GM18526 (cell line): Measurements from ENCODE around the gene XIRP1.

Source experiments
- POLR2A ChIP-seq: IDR thresholded peaks from 3 replicates; pipeline ENCODE4 v1.6.1; 2011; ENCODE audit not compliant: insufficient read length; ENCODE audit errors: extremely low read depth

The XIRP1 gene

DNA sequence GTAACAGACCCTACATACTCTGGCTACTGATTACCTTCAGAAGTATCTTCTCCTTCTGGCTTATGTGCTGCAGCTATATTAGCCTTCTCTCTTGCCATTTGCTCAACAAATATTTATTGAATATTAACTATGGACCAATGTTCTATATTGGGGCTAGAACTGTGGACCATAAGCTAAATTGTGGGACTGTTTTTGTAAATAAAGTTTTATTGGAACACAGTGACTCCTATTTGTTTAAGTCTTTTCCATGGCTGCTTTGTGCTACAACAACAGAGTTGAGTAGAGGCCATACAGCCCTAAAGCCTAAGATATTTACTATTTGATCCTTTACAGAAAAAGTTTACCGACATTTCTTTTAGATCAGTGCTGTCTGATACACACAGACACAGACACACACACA is 20.3 kb upstream of the XIRP1 start:
- TF ChIP-seq POLR2A = no peak

- no peak for TF ChIP-seq POLR2A
These were observed 19.1 kb upstream of the XIRP1 start for GRCh38 chr3:39211332-39212130.

DNA sequence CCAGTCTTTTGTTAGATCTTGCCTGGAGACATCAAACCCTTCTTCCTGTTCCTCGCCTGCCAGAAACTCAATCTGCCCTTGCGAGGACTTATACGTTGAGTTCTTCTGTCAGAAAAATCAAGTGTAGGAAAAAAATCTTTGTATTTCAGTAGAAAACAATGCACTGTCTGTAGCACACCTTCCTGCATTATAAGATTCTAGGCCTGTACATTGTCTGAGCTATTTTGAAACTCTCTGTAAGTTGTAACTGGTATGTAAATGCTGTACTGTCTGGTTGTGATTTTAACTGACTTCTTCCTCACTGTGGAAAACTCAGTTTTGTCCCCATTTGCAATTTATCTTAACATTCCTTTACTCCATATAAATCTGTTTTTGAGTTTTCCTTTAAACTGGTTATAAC is 17.7 kb upstream of the XIRP1 start:
- TF ChIP-seq POLR2A = no peak

DNA sequence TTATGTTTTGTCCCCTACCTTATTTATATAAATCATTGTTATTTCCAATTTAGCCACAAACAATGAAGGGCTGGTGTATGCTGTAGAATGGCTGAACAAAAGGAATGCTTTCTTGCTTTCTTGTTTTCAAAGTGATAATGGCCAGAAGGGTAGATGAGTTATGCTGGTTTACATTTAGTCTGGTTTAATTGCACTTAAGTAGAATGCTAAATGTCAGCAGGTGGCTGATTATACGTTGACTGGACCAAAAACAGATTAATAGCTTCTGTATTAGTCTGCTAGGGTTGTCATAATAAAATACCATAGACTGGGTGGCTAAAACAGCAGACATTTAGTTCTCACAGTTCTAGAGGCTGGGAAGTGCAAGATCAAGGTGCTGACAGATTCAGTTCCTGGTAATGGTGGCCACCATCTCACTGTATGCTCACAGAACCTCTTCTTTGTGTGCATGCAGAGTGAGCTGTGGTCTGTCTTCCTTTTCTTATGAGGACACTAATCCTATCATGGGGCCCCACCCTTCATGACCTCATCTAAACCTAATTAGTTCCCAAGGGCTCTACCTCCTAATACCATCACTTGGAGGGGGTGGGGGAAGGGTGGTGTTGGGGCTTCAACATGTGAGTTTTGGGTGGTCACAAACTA is 17.1 kb upstream of the XIRP1 start:
- TF ChIP-seq POLR2A = no peak

DNA sequence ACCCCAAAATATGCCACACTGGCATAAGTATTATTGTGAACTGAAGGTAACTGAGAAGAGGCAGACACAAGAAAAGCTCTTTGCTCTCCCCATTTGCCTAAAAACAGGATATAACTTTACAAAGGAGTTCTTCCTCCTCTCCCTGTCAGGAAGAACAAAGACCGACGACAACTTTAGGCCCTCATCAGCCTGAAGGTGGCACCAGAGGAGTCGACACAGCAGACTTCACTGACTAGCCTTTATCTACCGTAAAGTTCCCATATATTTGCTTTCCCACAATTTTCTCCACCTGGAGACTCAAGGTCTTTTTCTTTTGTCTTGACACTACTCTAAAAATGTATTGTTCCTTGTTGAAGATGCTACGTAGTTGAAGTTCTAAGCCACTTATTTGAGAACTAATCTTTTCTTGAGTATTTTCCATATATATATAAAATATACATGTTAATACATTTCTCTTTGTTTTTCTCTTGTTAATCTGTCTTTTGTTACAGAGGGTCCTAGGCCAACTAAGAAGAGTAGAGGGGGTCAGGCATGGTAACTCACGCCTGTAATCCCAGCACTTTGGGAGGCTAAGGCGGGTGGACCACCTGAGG is 16.2 kb upstream of the XIRP1 start:
- TF ChIP-seq POLR2A = no peak

GRCh38 chr3:39207361-39208186 is 15.2 kb upstream of the XIRP1 start:
- no peak for TF ChIP-seq POLR2A

DNA sequence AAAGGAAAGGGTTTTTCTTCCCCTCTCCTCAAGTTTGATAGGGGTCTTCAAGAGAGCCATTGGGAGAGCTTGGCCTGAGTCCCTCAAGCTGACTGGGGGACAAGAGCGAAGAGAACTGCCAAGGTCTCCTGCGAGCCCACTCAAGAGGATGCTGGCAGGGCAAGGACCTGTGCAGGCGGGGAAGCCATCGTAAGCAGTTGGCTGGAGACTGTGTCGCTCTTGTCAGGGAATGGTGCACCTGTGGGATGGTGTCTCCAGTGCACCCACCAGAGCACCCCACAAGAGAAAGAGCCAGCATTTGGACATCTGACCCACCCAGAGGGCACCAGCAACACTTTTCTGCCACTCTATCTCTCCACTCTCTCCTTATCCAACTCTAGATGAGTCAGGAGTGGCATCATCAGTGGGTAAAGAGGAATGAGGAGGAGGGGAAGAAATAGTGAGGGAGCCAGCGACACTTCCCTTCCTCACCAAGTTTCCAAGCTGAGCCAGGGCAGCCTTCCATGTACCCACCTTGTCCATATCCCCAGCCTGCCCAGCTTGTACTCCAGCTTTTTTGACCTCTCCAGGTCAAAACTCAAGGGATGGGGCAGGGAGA is 13.6 kb upstream of the XIRP1 start:
- TF ChIP-seq POLR2A = no peak

- no peak for TF ChIP-seq POLR2A
These were observed 12.7 kb upstream of the XIRP1 start for GRCh38 chr3:39205131-39205530.

DNA sequence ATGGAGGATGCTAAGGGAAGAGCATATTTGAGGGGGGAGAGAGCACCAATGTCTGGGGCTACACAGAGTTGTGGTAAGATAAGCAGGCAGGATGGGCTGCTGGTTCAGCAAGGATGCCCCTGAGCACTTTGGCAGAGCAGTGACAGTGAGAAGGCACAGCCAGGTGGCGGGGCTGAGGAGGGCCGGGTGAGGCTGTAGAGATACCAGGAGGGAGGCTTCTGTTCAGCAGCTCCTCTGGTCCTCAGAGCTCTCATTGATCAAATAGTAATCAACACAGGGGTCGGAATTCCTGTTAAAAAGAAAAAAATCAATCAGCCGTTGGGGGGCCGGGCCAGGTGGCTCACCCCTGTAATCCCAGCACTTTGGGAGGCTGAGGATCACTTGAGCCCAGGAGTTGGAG is 11.5 kb upstream of the XIRP1 start:
- no peak for TF ChIP-seq POLR2A

- TF ChIP-seq POLR2A = no peak
These were observed 11.0 kb upstream of the XIRP1 start for GRCh38 chr3:39203402-39203801.

GRCh38 chr3:39202094-39202493 is 9.7 kb upstream of the XIRP1 start:
- TF ChIP-seq POLR2A = no peak

DNA sequence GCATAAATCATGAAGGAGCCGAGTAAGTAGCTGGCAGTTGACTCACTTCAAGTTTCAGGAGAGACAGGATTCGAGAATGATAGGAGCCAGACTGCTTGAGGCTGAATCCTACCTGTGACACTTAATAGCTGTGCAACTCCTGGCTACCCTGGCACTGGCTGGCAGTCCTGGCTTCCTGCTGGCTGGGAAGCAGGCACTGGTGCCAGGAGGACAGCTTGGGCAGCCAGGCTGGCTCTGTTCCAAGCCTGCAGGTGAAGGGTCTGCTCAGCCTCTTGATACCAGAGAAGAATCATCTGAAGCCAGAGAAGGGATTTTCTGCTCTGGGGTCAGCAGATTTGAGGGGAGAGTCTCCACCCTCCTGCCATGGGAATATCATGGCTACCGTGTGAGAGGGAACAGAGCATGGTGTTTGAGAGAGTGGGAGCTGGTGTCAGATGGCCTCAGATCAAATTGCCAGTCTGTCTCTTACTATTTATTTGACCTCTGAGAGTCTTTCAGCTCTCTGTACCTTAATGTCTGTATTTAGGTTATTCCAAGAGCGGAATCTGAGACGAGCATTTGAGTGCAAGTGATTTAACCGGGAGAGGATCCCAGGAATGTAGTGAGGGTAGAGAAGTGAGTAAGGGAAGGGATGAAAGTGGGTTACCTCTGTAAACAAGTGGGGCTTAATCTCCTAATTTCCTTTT is 4.4 kb upstream of the XIRP1 start:
- no peak for TF ChIP-seq POLR2A

DNA sequence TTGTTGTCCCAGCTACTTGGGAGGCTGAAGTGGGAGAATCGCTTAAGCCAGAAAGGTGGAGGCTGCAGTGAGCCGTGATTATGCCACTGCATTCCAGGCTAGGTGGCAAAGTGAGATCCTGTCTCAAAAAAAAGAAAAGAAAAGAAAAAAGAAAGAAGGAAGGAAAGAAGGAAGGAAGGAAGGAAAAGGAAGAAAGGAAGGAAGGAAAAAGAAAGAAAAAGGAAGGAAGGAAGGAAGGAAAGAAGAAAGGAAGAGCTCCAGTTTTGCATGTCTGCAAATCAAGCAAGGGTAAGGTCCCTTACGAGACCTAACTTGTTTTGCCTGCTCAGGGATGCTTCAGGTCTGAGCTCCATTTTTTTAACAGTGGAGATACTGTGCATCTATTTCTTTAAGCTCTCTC is 3.6 kb upstream of the XIRP1 start:
- TF ChIP-seq POLR2A = no peak

DNA sequence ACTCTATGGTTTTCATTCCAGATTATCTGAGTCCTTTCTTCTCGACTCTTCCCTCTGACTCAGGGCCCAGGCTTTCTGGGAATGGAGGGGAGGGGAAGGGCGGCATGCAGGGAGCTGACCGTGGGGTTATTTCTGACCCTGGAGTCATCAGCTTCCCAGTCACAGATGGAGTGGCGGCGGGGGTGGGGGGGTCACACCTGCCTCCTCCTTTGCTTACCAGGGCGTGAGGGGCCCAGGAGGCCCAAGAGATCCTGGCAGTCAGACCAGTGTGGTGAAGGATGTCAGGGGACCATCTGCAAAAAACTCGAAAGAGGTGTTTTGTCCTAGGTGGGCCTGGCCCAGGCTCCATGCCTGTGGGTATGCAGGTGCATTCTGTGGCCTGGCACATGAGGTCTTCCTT is 996 bp upstream of the XIRP1 start:
- TF ChIP-seq POLR2A = no peak

GRCh38 chr3:39191773-39192172 is 622 bp downstream of the XIRP1 start:
- no peak for TF ChIP-seq POLR2A

- no peak for TF ChIP-seq POLR2A
These were observed 1.3 kb downstream of the XIRP1 start for GRCh38 chr3:39191111-39191510.
